T-helper 1 cell treated with Interleukin-12 subunit alpha and Interleukin-12 subunit beta and Interleukin-4 antibody, amounts not matched to agents 30 μg/mL and 1 μg/mL, for 36 hours (primary cell): ENCODE measurements around the gene CHST11.
A peak's percentile ranks its signal among the peaks of the same experiment; 100 is the strongest.

Experiments used
- H3K27ac Mint-ChIP-seq: one replicate; pipeline ENCODE4 v1.8.0; 2021; ENCODE audit warnings: mild to moderate bottlenecking, mixed read lengths
- H3K27me3 Mint-ChIP-seq: one replicate; pipeline ENCODE4 v1.8.0; 2021; ENCODE audit warnings: low read depth, mixed read lengths
- H3K36me3 Mint-ChIP-seq: one replicate; pipeline ENCODE4 v1.8.0; 2021; ENCODE audit warnings: low read depth, mixed read lengths
- H3K4me1 Mint-ChIP-seq: one replicate; pipeline ENCODE4 v1.8.0; 2021; ENCODE audit warnings: low read depth, mixed read lengths
- H3K4me3 Mint-ChIP-seq: one replicate; pipeline ENCODE4 v1.8.0; 2021; ENCODE audit warnings: mild to moderate bottlenecking, moderate library complexity, mixed read lengths
- H3K9me3 Mint-ChIP-seq: one replicate; pipeline ENCODE4 v1.8.0; 2021; ENCODE audit warnings: mixed read lengths

Gene CHST11

GRCh38 chr12:104473374-104473983 lies 16.7 kb downstream of the CHST11 start:
- no peaks in the 10 kb centered on the region for H3K27me3 Mint-ChIP-seq
- peak overlapping the region; percentile 71 for H3K27ac Mint-ChIP-seq
- peak overlapping the region; percentile 57 for H3K4me3 Mint-ChIP-seq
- H3K36me3 Mint-ChIP-seq, result peaks cover 37% of the 10 kb centered on the region
- peaks cover 13% of the 10 kb centered on the region for H3K9me3 Mint-ChIP-seq
- H3K4me1 Mint-ChIP-seq, result peaks cover 73% of the 10 kb centered on the region

- no peaks in the 10 kb centered on the region for H3K27me3 Mint-ChIP-seq
- H3K4me1 Mint-ChIP-seq, result peaks cover 76% of the 10 kb centered on the region
- peaks cover 5% of the 10 kb centered on the region for H3K9me3 Mint-ChIP-seq
- no peak overlapping the region for H3K4me3 Mint-ChIP-seq
- H3K36me3 Mint-ChIP-seq, result peaks cover 30% of the 10 kb centered on the region
- no peak overlapping the region for H3K27ac Mint-ChIP-seq
These were observed 18.5 kb downstream of the CHST11 start for GRCh38 chr12:104475271-104475670.

- no peaks in the 10 kb centered on the region for H3K27me3 Mint-ChIP-seq
- no peaks in the 10 kb centered on the region for H3K9me3 Mint-ChIP-seq
- H3K27ac Mint-ChIP-seq, result peak overlapping the region; percentile 96
- H3K4me3 Mint-ChIP-seq, result peak overlapping the region; percentile 90
- H3K4me1 Mint-ChIP-seq, result peaks cover 77% of the 10 kb centered on the region
- H3K36me3 Mint-ChIP-seq, result peaks cover 33% of the 10 kb centered on the region
These were observed 21.0 kb downstream of the CHST11 start for GRCh38 chr12:104477510-104478390.

- H3K9me3 Mint-ChIP-seq, result no peaks in the 10 kb centered on the region
These were observed 21.8 kb downstream of the CHST11 start for GRCh38 chr12:104478396-104479122.

DNA sequence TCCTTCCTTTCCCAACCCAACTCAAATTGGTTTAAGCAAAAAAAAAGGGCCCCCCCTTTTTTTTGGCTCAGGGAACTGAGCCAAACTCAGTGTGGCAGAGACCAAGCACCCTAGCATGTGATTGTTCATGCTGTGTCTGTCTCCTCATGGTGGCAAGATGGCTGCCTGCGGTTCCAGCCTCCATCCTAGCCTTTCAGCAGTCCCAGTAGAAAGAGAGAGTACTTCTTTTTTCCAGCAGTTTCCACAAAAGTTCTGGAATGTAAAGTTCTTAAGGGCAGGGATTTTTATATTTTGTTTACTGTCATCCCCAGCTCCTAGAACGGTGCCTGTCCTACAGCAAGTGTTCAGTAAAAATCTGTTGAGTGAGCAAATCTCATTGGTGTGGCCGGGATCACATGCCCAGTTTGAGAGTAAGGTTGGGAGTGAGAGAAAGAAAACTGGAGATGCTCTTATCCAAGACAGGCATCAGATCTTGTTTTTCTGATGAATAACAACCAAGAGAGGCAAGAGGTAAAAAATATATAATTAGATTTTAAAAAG lies 22.4 kb downstream of the CHST11 start:
- peaks cover 75% of the 10 kb centered on the region for H3K4me1 Mint-ChIP-seq
- H3K4me3 Mint-ChIP-seq, result no peak overlapping the region
- H3K36me3 Mint-ChIP-seq, result peaks cover 46% of the 10 kb centered on the region
- no peaks in the 10 kb centered on the region for H3K9me3 Mint-ChIP-seq
- no peaks in the 10 kb centered on the region for H3K27me3 Mint-ChIP-seq
- peak overlapping the region; percentile 96 for H3K27ac Mint-ChIP-seq

More at GRCh38 chr12:104478396-104479122, 21.8 kb downstream of the CHST11 start:
- peak overlapping the region; percentile 96 for H3K27ac Mint-ChIP-seq
- peaks cover 75% of the 10 kb centered on the region for H3K4me1 Mint-ChIP-seq
- peaks cover 40% of the 10 kb centered on the region for H3K36me3 Mint-ChIP-seq
- no peaks in the 10 kb centered on the region for H3K27me3 Mint-ChIP-seq
- H3K4me3 Mint-ChIP-seq, result peak overlapping the region; percentile 90

GRCh38 chr12:104480012-104480411 lies 23.3 kb downstream of the CHST11 start:
- peaks cover 77% of the 10 kb centered on the region for H3K4me1 Mint-ChIP-seq
- no peaks in the 10 kb centered on the region for H3K9me3 Mint-ChIP-seq
- peaks cover 50% of the 10 kb centered on the region for H3K36me3 Mint-ChIP-seq
- H3K27me3 Mint-ChIP-seq, result no peaks in the 10 kb centered on the region
- H3K27ac Mint-ChIP-seq, result peak overlapping the region; percentile 96
- no peak overlapping the region for H3K4me3 Mint-ChIP-seq

GRCh38 chr12:104480826-104481440 lies 24.2 kb downstream of the CHST11 start:
- H3K4me3 Mint-ChIP-seq, result peak overlapping the region; percentile 11
- H3K9me3 Mint-ChIP-seq, result no peaks in the 10 kb centered on the region
- H3K36me3 Mint-ChIP-seq, result peaks cover 49% of the 10 kb centered on the region
- peaks cover 82% of the 10 kb centered on the region for H3K4me1 Mint-ChIP-seq
- H3K27ac Mint-ChIP-seq, result peak overlapping the region; percentile 41
- no peaks in the 10 kb centered on the region for H3K27me3 Mint-ChIP-seq

- H3K27ac Mint-ChIP-seq, result peak overlapping the region; percentile 66
- no peaks in the 10 kb centered on the region for H3K9me3 Mint-ChIP-seq
- peaks cover 86% of the 10 kb centered on the region for H3K4me1 Mint-ChIP-seq
- peaks cover 54% of the 10 kb centered on the region for H3K36me3 Mint-ChIP-seq
- no peaks in the 10 kb centered on the region for H3K27me3 Mint-ChIP-seq
- H3K4me3 Mint-ChIP-seq, result peak overlapping the region; percentile 61
These were observed 25.4 kb downstream of the CHST11 start for GRCh38 chr12:104482113-104482512.

DNA sequence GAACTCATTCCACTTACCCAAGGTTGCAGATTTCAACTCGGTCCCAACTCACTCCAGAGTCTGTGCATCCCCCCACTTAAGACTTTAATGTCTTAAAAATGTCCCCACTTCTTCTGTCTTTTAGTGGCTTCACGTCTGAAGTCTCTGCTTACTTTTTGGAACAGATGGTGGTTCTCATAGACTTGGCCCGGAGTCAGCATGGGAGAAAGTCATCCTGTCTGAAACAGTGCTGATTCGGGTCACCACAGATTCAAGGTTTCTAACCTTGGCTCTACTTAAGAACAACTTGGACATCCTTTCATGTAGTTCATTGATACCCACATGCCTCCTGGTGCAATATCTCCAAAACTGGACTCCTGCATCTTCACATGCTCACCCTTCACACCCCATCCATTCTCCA lies 26.0 kb downstream of the CHST11 start:
- Mint-ChIP-seq H3K27ac (no peak overlapping the region), H3K9me3 (no peaks in the 10 kb centered on the region), H3K4me1 (peaks cover 85% of the 10 kb centered on the region), H3K27me3 (no peaks in the 10 kb centered on the region), H3K4me3 (peak overlapping the region; percentile 0), H3K36me3 (peaks cover 58% of the 10 kb centered on the region)

DNA sequence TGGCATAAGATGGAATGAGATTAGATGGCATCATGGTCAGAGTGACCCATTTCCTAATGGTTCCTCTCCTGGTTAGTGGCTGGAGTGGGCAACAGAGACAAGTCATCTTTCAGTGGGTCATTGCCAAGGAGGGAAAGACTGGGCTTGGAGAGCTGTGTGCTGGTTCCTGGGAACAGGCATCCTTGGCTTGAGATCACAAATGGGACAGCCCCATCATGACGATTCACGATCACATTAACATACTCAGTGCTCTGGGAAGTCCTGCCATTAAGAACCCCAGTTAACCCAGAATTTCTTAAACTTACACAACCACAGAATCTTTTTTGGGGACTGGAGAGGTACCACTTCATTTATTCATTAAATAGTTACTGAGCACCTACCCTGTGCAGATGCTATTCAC lies 27.3 kb downstream of the CHST11 start:
- H3K36me3 Mint-ChIP-seq, result peaks cover 60% of the 10 kb centered on the region
- H3K4me3 Mint-ChIP-seq, result no peak overlapping the region
- no peaks in the 10 kb centered on the region for H3K9me3 Mint-ChIP-seq
- H3K27ac Mint-ChIP-seq, result peak overlapping the region; percentile 32
- H3K27me3 Mint-ChIP-seq, result no peaks in the 10 kb centered on the region
- H3K4me1 Mint-ChIP-seq, result peaks cover 82% of the 10 kb centered on the region

DNA sequence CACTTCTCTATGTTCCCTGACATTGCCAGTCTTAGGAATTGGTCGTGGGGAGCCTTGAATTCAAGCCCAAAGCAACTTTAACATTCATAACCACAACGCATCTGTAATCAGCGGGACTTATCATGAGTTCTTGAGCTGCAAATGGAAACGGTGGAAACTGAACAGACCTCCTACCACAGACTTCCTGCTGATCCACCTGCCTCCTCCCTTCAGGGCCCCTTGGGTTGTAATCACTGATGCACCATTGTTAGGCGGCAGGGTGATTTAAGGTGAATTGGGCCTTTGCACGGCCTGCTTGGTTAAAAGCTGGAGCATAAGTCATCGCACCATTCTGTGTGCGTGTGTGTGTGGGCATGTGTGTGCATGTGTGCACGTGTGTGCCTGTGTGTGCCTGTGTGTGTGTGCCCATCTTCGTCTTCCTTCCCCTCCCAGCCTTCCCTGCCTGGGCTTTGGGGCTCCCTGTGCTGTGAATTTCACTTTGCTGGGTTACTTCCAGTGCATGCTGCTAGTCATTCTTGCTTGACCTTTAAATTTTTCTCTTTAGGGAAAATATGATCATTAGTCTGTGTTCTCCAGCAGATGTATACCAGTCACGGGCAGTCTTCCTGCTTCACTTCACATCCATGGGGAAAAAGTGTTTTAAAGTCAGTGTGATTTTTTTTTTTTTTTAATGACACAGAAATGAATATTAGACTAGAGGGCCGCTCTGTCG lies 29.1 kb downstream of the CHST11 start:
- Mint-ChIP-seq H3K9me3 (no peaks in the 10 kb centered on the region), H3K27ac (peak overlapping the region; percentile 72), H3K36me3 (peaks cover 55% of the 10 kb centered on the region), H3K27me3 (no peaks in the 10 kb centered on the region), H3K4me3 (peak overlapping the region; percentile 50), H3K4me1 (peaks cover 85% of the 10 kb centered on the region)

DNA sequence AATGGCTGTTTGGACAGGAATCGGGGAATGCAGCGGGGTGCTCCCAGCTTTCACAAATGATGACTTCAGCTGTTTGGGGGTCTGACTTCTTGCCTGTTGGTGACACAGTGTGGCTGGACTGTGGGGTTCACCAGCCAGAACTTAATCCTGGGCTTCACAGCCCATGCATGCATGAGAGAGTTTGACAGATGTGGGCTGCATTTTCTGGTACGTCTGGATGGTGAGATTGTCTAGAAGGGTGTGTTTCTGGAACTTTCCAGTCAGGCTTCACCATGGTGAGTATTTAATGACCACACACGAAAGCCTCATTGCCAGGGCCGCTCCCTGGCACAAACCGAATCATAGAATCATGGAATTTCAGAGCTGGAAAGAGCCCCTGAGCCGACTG lies 29.6 kb downstream of the CHST11 start:
- Mint-ChIP-seq H3K4me3 (peak overlapping the region; percentile 21), H3K27ac (peak overlapping the region; percentile 72), H3K36me3 (peaks cover 52% of the 10 kb centered on the region), H3K27me3 (no peaks in the 10 kb centered on the region), H3K4me1 (peaks cover 85% of the 10 kb centered on the region), H3K9me3 (no peaks in the 10 kb centered on the region)

GRCh38 chr12:104486943-104487819 lies 30.4 kb downstream of the CHST11 start:
- Mint-ChIP-seq H3K27me3 (no peaks in the 10 kb centered on the region), H3K27ac (peak overlapping the region; percentile 42), H3K4me1 (peaks cover 83% of the 10 kb centered on the region), H3K4me3 (peak overlapping the region; percentile 20), H3K9me3 (no peaks in the 10 kb centered on the region), H3K36me3 (peaks cover 52% of the 10 kb centered on the region)
